SK-N-MC (cell line): ENCODE measurements around the gene NLGN1.

Experiments
- DNase-seq: peaks from one replicate; pipeline ENCODE4 v3.0.0-alpha.2; 2011; ENCODE audit warnings: low read depth, low spot score
- H3K27ac ChIP-seq: fragments of 200-600 bp; sonication (generic); 2 replicates; pipeline ENCODE4 v1.5.1; 2016; ENCODE audit warnings: mixed run types
- H3K36me3 ChIP-seq: fragments of 200-600 bp; sonication (generic); 2 replicates; pipeline ENCODE4 v1.6.1; 2017; ENCODE audit warnings: antibody characterized with exemption, low read length, mixed read lengths; ENCODE audit not compliant: insufficient read depth
- H3K4me3 ChIP-seq: fragments of 200-600 bp; sonication (generic); 2 replicates; pipeline ENCODE4 v1.5.1; 2016
- H3K9ac ChIP-seq: fragments of 200-600 bp; sonication (generic); 2 replicates; pipeline ENCODE4 v1.8.0; 2017; ENCODE audit warnings: mixed run types, mixed read lengths; ENCODE audit not compliant: insufficient read length
- H3K9me3 ChIP-seq: fragments of 200-600 bp; sonication (generic); 2 replicates; pipeline ENCODE4 v1.6.1; 2017; ENCODE audit warnings: low read depth, mild to moderate bottlenecking, antibody characterized with exemption, low read length, moderate library complexity, mixed read lengths
- EZH2 ChIP-seq: fragments of 200-600 bp; sonication (generic); IDR thresholded peaks from one replicate; pipeline ENCODE4 v1.6.1; 2017; ENCODE audit warnings: antibody characterized with exemption
- FOXP2 ChIP-seq: optimal IDR thresholded peaks from 2 replicates; pipeline ENCODE3; 2011; ENCODE audit warnings: mild to moderate bottlenecking, moderate library complexity; ENCODE audit not compliant: insufficient read depth; ENCODE audit errors: extremely low read length, control extremely low read depth
- POLR2AphosphoS5 ChIP-seq: IDR thresholded peaks from 2 replicates; pipeline ENCODE4 v1.6.1; 2012; ENCODE audit warnings: mild to moderate bottlenecking, low read depth, low read length, borderline replicate concordance

Gene NLGN1

GRCh38 chr3:174255454-174255853, 857.9 kb downstream of the NLGN1 start:
- H3K27ac ChIP-seq = no peak overlapping the region
- H3K36me3 ChIP-seq = no peaks in the 10 kb centered on the region; the same call in 1 of the 2 replicates
- peaks cover 4% of the 10 kb centered on the region; the same call in 1 of the 2 replicates for H3K9me3 ChIP-seq
- TF ChIP-seq EZH2 (no peak), POLR2AphosphoS5 (no peak), FOXP2 (no peak)
- DNase-seq = no peak
- H3K9ac ChIP-seq = no peak overlapping the region
- no peak overlapping the region for H3K4me3 ChIP-seq

DNA sequence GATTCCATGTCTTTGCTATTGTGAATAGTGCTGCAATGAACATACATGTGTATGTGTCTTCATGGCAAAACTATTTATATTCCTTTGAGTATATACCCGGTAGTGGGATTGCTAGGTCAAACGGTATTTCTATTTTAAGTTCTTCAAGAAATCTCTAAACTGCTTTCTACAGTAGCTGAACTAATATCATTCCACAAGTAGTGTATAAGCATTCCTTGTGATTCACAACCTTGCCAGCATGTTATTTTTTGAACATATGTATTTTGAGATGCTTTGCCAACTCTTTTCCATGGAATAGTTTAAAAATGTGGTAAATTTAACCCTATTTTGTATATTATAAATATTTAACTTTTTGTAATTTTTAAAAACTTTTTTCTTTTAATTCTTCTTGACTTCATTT, 868.9 kb downstream of the NLGN1 start:
- DNase-seq = no peak
- no peak overlapping the region for H3K27ac ChIP-seq
- no peak for TF ChIP-seq FOXP2
- TF ChIP-seq POLR2AphosphoS5 = no peak
- TF ChIP-seq EZH2 = no peak
- no peaks in the 10 kb centered on the region for H3K36me3 ChIP-seq
- no peaks in the 10 kb centered on the region for H3K9me3 ChIP-seq
- H3K4me3 ChIP-seq = no peak overlapping the region
- H3K9ac ChIP-seq = no peak overlapping the region

DNA sequence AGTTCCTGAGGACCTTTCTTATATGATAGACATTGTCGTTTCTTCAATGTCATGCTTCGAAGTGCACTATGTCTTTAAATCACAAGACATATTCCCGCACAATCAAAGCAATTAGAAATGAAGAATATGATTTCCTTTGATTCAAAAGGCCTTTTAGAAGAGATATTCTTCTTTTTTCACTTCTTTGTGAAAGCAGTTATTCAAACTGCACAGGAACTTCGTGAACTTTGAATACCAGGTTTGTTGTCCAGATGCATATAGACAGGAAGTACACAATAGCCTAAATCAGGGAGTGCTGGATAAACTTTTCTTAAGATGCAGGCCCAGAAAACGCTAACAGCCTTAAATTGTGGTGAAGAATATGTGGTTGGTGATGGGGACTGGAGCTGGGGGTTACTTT, 870.5 kb downstream of the NLGN1 start:
- DNase-seq = no peak
- no peak for TF ChIP-seq EZH2
- TF ChIP-seq POLR2AphosphoS5 = no peak
- no peak for TF ChIP-seq FOXP2
- Histone ChIP-seq H3K27ac (no peak overlapping the region), H3K4me3 (no peak overlapping the region), H3K9ac (no peak overlapping the region), H3K9me3 (no peaks in the 10 kb centered on the region), H3K36me3 (no peaks in the 10 kb centered on the region)

DNA sequence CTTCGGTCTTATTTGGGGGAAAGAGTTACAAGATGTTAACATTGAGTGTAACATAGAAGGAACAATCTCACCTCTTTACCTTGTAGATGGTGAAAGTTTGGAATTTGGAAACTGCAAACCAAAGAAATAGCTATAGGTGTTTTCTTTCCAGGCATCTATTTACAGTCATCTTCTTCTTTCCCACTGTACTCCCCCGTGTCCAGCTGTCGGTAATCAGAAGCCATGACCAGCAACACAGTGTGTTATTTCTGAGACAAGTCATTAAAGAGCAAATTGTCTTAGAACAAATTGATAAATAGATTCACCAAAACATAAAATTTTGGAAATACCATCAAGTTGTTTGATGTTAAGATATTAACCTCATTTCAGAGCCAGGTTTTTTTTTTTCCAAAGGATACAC, 871.0 kb downstream of the NLGN1 start:
- TF ChIP-seq EZH2 = no peak
- TF ChIP-seq POLR2AphosphoS5 = no peak
- no peak for TF ChIP-seq FOXP2
- Histone ChIP-seq H3K36me3 (no peaks in the 10 kb centered on the region), H3K4me3 (no peak overlapping the region), H3K9ac (no peak overlapping the region), H3K9me3 (no peaks in the 10 kb centered on the region), H3K27ac (no peak overlapping the region)
- DNase-seq = no peak

GRCh38 chr3:174270841-174271240, 873.3 kb downstream of the NLGN1 start:
- Histone ChIP-seq H3K9ac (no peak overlapping the region), H3K4me3 (no peak overlapping the region), H3K27ac (no peak overlapping the region), H3K9me3 (no peaks in the 10 kb centered on the region), H3K36me3 (no peaks in the 10 kb centered on the region)
- TF ChIP-seq POLR2AphosphoS5 (no peak), FOXP2 (no peak), EZH2 (no peak)
- DNase-seq = no peak

- no peak for DNase-seq
- H3K27ac ChIP-seq = no peak overlapping the region
- TF ChIP-seq FOXP2 (no peak), EZH2 (no peak), POLR2AphosphoS5 (no peak)
- no peak overlapping the region for H3K9ac ChIP-seq
- no peaks in the 10 kb centered on the region for H3K36me3 ChIP-seq
- no peaks in the 10 kb centered on the region for H3K9me3 ChIP-seq
- H3K4me3 ChIP-seq = no peak overlapping the region
Observed at GRCh38 chr3:174275336-174275735, 877.8 kb downstream of the NLGN1 start.

GRCh38 chr3:174276826-174277225, 879.3 kb downstream of the NLGN1 start:
- Histone ChIP-seq H3K4me3 (no peak overlapping the region), H3K27ac (no peak overlapping the region), H3K9ac (no peak overlapping the region), H3K36me3 (no peaks in the 10 kb centered on the region), H3K9me3 (no peaks in the 10 kb centered on the region)
- TF ChIP-seq POLR2AphosphoS5 (no peak), EZH2 (no peak), FOXP2 (no peak)
- no peak for DNase-seq

GRCh38 chr3:174278094-174278493, 880.5 kb downstream of the NLGN1 start:
- H3K27ac ChIP-seq = no peak overlapping the region
- H3K36me3 ChIP-seq = no peaks in the 10 kb centered on the region
- DNase-seq = no peak
- TF ChIP-seq FOXP2 (no peak), POLR2AphosphoS5 (no peak), EZH2 (no peak)
- H3K9ac ChIP-seq = no peak overlapping the region
- no peaks in the 10 kb centered on the region for H3K9me3 ChIP-seq
- H3K4me3 ChIP-seq = no peak overlapping the region

- H3K27ac ChIP-seq = no peak overlapping the region
- no peak for TF ChIP-seq EZH2
- no peak overlapping the region for H3K4me3 ChIP-seq
- H3K9me3 ChIP-seq = no peaks in the 10 kb centered on the region
- no peaks in the 10 kb centered on the region for H3K36me3 ChIP-seq
- no peak for DNase-seq
- H3K9ac ChIP-seq = no peak overlapping the region
Observed at GRCh38 chr3:174280186-174280585, 882.6 kb downstream of the NLGN1 start.
